ENCODE measurements around the gene TACC2.
"Not testable (repeated sequence)": the region's sequence is repeated elsewhere in the genome, so short reads cannot be mapped to it uniquely, and the experiment has no call there.

DNA sequence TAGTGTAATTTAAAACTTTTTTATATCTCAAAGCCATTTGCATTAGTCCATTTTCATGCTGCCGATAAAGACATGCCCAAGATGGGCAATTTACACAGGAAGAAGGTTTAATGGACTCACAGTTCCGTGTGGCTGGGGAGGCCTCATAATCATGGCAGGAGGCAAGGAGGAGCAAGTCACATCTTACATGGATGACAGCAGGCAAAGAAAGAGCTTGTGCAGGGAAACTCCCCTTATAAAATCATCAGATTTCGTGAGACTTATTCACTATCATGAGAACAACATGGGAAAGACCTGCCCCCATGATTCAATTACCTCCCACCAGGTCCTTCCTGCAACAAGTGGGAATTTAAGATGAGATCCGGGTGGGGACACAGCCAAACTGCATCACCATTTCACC is 2.8 kb downstream of the TACC2 start:
- not testable (repeated sequence) for TF ChIP-seq CTCF, POLR2A (IDR thresholded peaks at IDR 0.05)
